Right hindlimb (tissue), 1 donor: ENCODE results near the gene HNRNPH2.

ENCODE experiments used
- DNase-seq: peaks from one replicate; pipeline ENCODE4 v3.0.0-alpha.2; 2018

Gene HNRNPH2, protein sequence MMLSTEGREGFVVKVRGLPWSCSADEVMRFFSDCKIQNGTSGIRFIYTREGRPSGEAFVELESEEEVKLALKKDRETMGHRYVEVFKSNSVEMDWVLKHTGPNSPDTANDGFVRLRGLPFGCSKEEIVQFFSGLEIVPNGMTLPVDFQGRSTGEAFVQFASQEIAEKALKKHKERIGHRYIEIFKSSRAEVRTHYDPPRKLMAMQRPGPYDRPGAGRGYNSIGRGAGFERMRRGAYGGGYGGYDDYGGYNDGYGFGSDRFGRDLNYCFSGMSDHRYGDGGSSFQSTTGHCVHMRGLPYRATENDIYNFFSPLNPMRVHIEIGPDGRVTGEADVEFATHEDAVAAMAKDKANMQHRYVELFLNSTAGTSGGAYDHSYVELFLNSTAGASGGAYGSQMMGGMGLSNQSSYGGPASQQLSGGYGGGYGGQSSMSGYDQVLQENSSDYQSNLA

DNA sequence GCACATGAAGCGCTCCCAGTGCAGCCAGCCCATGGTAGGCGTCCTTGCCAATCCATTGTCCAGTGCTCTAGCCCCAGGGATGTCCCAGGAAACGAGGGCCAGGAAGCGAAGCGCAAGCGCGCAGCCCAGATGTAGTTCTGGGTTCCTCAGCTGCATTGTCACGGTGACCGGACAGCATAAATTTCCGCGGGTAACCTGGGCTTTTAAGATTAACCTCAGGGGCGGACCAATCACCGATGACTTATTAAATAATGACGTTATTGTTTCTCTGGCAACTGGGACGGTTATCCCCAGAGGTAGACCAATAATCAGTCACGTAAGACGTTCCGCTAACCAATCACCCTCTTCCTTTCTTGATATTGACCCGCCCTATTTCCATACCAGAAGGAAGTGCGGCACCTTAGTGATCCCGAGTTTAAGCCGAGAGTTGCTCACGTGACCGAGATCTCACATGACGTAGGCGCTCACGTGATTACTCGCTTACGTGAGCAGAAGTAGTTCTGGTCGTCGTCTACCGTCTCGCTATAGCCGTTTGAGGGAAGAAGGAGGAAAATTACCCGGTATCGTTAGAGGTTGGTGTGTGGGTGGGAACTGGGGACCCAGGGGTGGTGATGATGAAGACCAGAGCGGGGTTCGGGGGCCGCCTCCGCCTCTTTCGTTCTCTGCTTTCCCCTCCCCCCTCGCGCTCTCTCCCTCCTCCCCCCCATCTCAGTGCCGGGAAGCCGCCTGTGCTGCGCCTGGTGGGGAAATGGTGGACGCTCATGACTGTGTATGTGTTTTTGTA lies at the start of gene HNRNPH2, which contains the start of gene GLA:
TSS of gene HNRNPH2 (plus strand) at position 475 of the 784 bp plus-strand sequence. CDS start 3,767 bp downstream, outside the sequence.
TSS of gene GLA (minus strand) at position 178 of the 784 bp plus-strand sequence. CDS start at position 156, 22 bp downstream.
- DNase-seq = peak; percentile 93

DNA sequence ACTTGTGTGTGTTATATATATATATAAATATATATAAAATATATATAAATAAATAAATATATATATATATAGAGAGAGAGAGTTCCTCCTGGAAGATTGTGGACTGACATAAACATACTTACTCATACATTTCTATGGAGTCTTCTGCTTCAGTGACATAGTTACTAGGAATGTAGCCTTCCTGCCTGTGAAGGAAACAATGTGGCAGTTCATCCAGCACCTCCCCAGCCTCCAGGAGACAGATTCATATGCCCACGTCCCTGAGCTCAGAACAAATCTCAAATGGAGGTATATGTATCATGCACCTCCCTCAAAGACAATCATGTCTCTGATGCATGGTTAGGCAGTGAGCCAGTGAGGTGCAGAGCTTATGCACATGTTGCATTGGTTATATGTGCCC lies 48.1 kb upstream of the HNRNPH2 start:
- no peak for DNase-seq

DNA sequence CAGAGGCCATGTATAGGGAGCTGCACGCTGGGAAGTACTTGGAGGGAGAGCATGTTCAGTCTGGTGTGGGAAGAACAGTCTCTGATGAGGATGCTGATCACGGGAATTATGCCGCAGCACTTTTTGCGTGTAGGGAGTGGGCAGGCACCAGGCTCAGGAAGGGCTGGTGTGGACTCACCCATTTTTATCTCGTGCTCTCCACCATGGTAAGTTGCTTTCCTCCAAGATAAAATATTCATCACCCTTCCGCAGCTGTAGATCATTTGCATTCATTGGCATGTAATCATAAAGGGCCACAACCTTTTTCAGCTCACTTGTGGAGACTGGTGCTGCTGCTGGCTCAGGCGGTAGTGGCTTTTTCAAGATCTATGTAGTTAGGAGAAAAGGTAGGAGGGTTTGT lies 47.6 kb upstream of the HNRNPH2 start:
- DNase-seq = no peak

DNA sequence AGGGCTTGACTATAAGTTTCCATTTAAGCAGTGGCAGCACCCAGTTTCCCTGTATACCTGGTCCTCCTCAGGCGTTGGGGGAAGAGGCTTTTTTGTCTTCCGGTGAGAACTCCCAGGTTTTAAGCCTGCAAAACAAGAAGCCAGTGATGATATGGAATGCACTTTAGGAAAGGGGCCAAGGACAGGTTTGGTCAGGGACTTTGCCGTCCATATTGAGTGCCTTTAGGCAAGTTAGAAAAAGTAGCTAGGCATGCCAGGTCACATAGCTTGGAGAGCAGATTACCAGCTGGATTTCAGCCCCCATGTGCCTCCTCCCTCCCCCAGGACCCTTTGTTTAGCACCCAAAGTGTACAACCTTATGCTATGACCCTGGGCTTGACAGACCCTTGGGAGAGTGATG lies 45.9 kb upstream of the HNRNPH2 start:
- DNase-seq = no peak

DNA sequence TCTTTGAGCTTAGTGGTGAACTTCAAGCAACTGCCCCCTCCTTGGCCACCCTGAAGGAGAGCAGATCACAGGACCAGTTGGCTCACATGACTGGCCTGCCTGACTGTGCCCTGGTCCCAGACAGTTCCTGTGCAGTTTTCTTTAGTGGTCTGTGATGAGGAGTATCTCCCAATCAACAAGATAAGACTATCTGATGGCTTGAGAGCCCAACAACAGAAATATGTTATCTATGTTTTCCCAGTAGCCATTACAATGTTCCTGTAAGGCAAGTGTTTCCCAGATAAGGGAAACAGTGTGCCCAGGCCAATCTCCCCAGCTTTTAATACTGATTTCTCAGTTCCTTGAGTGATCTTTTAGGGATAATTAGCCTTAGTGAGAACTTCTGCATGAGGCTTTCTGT lies 45.3 kb upstream of the HNRNPH2 start:
- no peak for DNase-seq

DNA sequence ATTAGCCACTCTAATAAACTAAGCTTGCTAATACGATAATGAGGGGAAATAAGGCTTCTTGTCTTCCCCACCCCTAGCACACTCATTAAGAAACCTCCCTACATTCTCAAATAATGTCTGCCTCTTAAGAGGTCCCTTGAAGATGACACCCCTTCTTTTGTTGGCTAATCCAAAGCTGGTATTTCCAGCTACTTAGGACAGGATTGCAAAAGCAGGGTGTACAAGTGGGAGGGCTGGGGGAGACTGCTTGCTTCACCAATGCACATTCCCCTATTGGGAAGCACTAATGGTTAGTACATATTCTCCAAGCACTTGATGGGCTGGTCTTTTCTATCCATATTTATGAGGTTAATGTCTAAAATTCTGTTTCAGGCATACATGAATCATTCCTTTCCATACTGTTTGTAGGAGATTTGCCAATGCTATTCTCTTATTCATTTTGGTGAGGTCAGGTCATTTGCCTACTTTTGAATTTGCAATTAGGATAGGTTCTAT lies 42.7 kb upstream of the HNRNPH2 start:
- DNase-seq = no peak

DNA sequence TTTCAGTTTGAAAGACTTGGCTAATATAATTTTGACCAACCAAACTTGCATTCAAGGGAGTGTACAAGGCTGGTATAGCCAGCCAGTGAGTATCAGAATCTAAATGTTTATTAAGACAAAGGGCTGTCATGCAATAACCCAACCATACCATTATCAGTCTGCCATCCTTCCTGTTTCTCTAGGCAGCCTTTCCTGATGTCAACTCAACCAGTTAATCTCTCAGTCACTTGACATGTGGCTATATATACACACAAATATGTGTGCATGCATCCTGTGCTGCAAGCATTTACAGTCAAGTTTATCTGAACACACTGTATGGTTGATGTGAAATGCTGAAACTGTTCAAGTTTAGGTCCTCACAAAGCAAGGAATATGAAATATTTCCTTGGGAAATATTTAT lies 39.2 kb upstream of the HNRNPH2 start:
- DNase-seq = no peak

DNA sequence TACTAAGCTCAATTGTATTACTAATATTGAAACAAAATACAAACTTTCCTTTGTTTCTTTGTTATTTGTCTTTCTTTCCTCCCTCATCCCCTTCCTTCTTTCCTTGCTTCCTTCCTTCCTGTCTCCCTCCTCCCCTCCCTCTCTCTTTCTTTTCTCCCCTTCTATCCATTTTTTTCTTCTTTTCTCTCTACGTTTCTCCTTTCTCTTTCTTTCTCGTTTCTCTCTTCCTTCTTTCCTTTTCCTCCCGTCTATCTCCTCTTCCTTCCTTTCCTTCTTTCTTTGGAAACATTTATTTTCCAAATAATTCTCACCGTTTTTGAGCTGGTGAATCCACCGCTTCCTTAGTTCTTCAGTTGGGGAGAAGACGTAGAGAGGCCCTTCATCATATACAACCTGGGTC lies 38.3 kb upstream of the HNRNPH2 start:
- no peak for DNase-seq

DNA sequence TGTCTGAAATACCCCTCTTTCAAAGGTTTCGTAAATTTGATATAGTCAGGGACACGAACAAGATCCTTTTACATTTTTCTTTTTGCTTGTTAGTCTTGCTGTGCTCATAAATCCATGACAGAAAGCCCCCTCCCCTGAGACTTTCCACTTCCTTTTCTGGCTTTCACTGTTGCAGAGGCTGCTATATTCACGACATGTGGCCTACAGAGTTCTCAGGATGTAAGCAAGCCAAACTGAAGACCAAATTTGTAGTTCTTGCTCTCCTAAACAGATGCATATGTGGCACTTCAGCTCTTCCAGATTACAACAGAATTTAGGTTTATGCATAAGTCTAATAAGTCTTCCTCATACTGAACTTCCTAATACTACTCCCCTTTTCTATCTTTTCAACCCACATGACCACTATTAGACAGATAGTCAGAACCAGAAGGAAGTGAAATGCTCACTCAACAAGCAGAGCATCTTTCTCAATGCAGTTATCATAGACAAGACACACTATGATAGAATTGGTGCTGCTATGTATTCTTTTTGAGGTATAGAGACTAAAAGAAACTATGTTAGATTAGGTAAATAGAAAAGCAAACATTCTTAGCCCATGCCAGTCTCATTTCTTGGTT lies 37.0 kb upstream of the HNRNPH2 start:
- DNase-seq = no peak

DNA sequence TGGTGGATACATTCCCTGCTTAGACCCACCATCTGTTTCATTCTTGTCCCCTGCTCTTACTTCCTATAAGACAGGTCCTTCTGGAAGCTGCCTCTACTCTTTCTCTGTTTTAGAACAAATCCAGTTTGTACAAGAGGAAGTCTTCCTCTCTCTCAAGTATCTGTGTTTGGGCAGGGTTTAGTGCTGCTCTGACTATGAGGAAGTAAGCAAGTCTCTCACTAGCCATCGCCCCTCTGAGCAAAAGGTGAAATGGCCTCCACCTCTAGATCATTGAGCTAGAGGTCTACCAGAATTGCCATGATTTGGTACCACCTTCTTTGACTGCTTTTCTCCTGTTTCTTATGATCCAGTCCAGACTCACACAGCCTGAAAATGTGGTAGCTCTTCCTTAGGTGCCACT lies 30.5 kb upstream of the HNRNPH2 start:
- DNase-seq = no peak

DNA sequence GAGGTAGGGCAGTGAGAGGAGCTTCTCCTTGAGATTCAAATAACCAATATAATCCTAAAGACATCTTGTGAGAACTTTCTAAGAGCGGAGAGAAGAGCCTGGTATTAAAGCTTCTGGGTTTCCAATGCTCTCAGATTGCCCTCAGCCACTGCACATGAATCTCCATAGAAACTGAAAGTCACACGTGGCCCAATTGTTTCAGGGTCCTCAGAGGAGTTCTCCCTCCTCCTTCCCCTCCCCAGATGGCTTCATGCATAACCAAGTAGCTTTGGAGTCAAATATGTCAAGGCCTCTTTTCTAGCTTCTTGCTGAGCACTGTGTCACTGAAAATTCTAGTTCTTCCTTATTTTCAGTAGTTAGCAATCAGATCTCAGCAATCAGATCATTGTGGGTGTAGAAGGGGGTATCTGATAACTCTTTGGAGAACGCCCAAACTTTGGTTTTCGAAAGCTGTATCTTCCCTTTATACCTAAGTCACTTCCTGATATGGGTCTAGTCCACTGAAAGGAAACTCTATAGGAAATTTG lies 24.3 kb upstream of the HNRNPH2 start:
- DNase-seq = no peak

DNA sequence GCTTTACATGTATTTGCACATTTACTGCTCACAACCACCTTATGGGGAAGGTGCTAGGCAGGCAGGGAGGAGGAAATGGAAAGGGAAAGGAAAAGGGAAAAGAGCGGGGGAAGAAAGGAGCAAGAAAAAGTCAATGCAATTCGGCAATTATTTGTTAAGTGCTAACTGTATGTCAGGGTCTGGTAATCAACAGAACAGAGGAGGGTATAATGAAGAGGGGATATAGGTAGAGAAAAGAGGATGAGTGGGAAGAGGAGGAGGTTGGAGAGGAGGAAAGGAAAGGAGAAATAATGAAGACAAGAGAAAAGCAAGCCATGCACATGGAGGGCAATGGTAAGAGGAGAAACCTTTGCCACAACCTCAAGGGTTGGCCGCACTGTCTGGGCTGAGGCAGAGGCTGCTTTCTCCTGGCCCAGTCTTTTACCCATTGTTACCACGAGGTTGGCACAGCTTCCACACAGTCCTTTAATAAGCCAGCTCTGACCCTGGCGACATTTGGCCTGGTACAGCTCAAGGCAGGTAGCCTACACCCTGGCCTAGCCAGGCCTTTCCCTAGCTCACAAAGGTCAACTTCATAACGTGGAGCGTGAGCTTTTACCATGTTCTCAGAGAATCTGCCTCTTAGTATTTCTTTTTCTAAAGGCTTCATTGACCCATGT lies 22.9 kb upstream of the HNRNPH2 start:
- no peak for DNase-seq

DNA sequence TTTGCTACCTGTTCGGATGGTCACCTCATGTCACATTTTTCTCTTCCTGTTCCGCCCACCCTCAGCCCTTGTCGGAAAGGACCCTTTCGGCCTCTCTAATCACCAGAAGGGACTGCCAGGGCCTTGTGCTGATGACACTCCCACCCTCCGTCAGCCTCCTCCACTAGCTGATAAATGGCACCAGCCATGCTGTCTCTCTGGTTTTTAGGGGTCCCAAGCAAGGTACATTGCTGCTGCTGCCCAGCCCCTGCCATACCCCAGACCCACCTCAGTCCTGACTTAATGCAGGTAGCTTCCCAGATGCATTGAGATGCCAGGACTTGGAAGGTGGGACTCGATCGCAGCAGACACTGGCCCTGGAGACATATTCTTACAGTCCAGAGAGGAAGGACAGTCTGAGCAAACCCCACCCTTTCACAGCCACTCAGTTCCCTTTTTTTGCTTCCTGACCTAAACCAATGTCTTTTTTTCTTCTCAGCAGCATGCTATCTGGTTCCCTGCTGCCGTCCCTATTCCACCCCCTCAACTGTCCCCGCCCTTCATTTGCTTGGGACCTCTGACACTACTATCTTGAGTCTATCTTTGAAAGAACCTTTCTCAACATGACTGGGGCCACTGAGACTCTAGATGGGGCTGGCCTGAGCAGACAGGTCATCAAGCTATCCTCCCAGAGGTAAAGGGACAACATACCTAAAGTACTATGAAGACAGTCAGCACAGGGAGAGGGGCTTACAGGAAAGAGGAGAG lies 22.1 kb upstream of the HNRNPH2 start, which contains the start of gene BTK:
TSS of gene BTK (minus strand) at position 397 of the 747 bp plus-strand sequence. CDS start 10,907 bp downstream, outside the sequence.
- no peak for DNase-seq

DNA sequence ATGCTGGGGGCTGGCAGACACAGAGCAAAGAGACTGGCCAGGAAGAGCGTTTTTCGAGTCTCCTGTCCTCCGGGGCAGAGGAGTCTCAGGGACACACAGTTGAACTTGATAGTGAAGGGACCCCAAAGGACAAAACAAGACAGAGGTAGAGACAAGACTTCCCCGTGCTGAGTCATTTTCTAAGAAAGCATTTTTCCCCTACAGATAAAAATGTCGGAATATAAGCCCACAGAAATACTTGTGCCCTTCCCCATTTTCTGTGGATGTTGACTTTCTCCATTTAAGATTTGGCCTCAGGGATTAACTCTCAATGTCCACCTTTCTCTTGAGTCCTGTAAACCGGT lies 21.5 kb upstream of the HNRNPH2 start:
- no peak for DNase-seq

DNA sequence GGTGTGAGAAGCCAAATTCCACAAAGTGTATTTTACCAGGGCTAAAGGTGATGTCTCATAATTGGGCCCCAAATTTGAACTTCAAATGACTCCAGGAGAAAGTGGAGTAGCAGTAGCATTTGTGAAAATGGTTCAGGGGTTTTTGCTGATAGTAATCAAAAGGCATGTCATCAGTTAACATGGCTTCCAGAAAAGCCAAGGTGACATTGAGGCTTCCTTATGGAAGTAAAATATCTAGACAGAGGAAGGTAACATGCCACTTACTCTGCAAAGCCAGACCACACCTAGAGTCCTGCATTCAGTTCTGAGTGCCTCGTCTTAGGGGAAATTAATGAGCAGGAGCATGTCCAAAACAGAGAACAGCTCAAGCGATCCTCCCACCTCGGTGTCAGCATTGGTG lies 19.4 kb upstream of the HNRNPH2 start:
- no peak for DNase-seq

DNA sequence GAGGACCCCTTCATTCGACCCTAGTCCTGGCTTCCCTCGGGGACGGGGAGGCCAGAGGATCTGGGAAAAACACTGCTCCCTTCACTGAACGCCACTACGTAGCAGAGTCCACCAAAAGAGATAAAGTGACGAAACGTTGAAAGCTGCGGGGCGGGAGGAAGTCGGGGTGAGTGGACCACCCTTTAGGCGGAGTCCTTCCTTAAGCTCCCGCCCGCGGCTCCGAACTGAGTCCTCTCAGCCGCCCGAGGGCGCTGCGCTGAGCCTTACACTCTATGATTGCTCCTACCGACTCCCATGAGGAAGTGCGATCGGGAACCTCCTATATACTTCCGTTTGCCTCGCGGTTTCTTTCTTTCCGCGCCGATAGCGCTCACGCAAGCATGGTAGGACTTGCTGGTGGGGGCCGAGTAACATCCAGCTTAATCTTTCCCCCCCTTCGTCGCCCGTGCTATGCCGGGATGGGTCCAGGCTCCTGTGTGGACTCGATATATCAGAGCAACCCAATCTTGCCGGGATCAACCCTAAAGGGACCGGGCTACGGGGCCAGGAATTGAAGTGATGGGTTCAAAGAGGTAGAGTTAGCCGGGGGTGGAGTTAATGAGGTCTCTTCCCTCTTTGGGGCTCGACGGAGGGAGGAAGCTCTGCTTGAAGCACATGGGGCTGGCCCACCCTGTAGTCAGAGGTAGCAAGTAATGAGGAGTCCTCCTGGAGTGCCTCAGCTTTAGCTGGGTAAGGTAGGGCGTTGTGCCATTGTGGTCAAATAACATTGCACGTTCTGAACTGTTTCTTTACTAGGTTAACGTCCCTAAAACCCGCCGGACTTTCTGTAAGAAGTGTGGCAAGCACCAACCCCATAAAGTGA lies 17.1 kb upstream of the HNRNPH2 start, which contains the start of gene RPL36A:
TSS of gene RPL36A (plus strand) at position 348 of the 862 bp plus-strand sequence. CDS start at position 381, 33 bp downstream.
- peak; percentile 92 for DNase-seq

DNA sequence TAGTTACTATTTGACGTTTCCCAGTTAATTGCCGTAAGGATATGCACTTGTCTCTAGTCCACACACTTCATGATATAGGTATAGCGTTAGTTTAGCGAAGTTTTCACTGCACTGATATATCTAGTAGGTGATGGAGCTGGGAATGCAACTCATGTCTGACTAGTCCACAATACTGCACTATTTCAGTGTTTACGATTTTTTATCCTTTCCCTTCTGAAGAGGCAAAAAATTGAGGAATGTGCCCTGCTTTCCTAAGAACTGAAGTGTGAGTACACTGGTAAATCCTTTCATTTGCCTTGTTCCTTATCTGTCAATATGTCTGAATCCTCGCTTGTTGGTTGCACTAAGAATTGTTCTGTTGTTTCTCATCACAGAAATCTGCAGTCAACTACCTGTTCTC lies 16.2 kb upstream of the HNRNPH2 start:
- no peak for DNase-seq

DNA sequence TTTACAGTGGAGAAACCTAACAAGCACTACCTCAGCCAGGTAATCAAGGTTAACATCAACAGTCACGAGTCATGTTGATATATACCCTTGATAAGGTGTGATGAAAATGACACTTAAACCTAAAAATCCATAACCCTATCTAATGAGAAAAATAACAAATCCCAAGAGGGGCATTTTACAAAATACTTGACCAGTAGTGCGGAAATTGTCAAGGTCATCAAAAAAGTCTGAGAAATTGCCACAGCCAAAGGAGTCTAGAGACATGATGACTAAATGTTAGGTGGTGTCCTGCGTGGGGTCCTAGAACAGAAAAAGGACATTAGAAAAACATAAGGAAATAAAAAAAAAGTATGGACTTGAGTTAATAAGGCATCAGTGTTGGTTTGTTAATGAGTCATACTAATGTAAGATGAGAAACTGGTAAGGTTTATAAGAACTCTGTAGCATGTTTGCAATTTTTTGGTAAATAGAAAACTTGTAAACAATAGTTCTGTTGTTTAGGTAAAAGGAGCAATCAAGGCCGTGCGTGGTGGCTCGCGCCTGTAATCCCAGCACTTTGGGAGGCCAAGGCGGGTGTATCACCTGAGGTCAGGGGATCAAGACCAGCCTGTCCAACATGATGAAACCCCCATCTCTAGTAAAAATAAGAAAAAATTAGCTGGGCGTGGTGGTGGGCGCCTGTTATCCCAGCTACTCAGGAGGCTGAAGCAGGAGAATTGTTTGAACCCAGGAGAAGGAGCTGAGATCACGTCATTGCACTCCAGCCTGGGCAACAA lies 14.3 kb upstream of the HNRNPH2 start:
- no peak for DNase-seq

DNA sequence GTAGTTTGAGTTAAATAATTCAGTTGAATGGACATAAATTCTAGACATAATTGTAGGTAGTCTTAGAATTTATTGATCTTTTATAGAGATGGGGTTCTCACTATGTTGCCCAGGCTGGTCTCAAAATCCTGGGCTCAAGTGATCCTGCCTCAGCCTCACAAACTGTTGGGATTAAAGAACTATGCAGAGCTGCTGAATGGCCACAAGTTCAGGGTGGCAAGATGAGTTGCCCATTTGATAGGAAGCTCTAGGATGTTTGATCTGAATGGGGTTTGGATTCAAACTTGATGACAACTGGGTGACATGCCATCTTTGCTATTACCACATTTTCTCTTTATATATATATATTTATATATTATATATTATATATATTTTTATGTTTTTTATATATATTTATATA lies 13.7 kb upstream of the HNRNPH2 start:
- DNase-seq = no peak

DNA sequence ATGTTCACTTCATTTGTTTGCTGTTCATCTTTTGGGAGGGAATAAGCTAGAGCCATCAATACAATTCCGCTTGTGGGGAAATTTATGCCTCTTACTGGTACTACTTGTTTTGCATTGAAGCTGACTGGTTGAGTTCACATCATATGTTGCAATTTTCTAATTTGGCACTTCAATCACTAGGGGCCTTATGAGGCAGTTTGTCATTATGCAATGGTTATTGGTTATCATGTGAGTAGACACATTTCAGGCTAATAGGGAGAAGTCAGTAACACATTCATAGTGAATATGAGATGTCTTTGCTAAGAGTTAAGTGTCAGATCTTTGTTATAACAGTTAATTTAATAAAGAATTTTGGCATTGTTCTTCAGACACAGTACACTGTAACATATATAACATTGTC lies 12.2 kb upstream of the HNRNPH2 start:
- no peak for DNase-seq
